Peyer's patch (tissue), 4 donors: ENCODE results near the gene DUOXA1. TPM values are rescaled to one million over a fixed set of nuclear protein-coding genes. Genes with fewer than 3 reads are reported as not detected.
A peak's percentile ranks its signal among the peaks of the same experiment; 100 is the strongest.

Experiments used
- DNase-seq, 3 donors: peaks; one replicate each; pipeline ENCODE4 v3.0.0-alpha.2; 2017 to 2019
- H3K27ac ChIP-seq, 4 donors: fragments of 200-600 bp; sonication (generic); one replicate each; pipeline ENCODE4 v1.5.1; 2016 to 2019
- H3K27me3 ChIP-seq, 2 donors: fragments of 200-600 bp; sonication (generic); one replicate each; pipeline ENCODE4 v1.5.1; 2019
- H3K36me3 ChIP-seq, 3 donors: fragments of 200-600 bp; sonication (generic); one replicate each; pipeline ENCODE4 v1.5.1; 2016 to 2019
- H3K4me1 ChIP-seq, 4 donors: fragments of 200-600 bp; sonication (generic); one replicate each; pipeline ENCODE4 v1.5.1; 2016 to 2019
- H3K4me3 ChIP-seq, 4 donors: fragments of 200-600 bp; sonication (generic); 1 replicate in 3 of 4; 2 replicates in 1 of 4; pipeline ENCODE4 v1.5.1; 2016 to 2019; ENCODE audit warnings: mild to moderate bottlenecking in 1 of 4
- H3K9me3 ChIP-seq, 4 donors: fragments of 200-600 bp; sonication (generic); one replicate each; pipeline ENCODE4 v1.5.1; 2016 to 2019; ENCODE audit warnings: mild to moderate bottlenecking in 1 of 4
- POLR2A ChIP-seq, 2 donors: fragments of 450-650 bp; IDR thresholded peaks; one replicate each; pipeline ENCODE4 v1.5.1; 2017; ENCODE audit warnings: antibody characterized with exemption in 2 of 2, mild to moderate bottlenecking in 2 of 2, moderate library complexity in 2 of 2
- total RNA-seq, 4 donors: library from RNA; depleted of rRNA; stranded (reverse); fragments of >200 nt; gene quantifications; one replicate each; pipeline ENCODE4 v1.1.0, GENCODE V29; 2016
- TF ChIP-seq, protein P1 (sequence below), 6 experiments: fragments of 450-650 bp in 4 of 6; fragments of 200-600 bp in 2 of 6; sonication (generic) in 1 of 6; IDR thresholded peaks; one replicate each; pipeline ENCODE4 v1.5.1; 2017 to 2019; ENCODE audit warnings: antibody characterized with exemption in 6 of 6, mild to moderate bottlenecking in 3 of 6, moderate library complexity in 1 of 6

DUOXA1 gene
- total RNA-seq, 4 donors from 2014 or later: 1.2 TPM; not detected in 3

DNA sequence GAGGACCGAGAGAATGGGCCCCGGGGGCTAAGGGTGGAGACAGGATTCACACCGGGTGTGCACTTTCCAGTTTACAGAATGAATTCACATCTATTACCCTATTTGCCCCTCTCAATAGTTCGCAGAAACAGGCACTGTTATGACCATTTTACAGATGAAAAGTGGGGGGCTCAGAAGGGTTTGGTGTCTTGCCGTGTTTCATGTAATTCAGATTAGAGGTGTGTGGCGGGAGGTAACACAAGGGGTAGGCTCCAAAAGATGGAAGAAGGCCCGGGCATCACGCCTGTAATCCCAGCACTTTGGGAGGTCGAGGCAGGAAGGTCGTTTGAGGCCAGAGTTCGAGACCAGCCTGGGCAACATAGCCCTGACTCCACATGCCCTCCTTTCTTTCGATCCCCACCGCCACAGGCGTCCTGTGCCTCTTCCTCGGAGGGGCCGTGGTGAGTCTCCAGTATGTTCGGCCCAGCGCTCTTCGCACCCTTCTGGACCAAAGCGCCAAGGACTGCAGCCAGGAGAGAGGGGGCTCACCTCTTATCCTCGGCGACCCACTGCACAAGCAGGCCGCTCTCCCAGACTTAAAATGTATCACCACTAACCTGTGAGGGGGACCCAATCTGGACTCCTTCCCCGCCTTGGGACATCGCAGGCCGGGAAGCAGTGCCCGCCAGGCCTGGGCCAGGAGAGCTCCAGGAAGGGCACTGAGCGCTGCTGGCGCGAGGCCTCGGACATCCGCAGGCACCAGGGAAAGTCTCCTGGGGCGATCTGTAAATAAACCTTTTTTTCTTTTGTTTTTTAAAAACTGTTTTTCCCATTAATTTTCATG, 12.2 kb downstream of the DUOXA1 start:
- DNase-seq: peak in 1 of 3 donors; percentile 45
- peak overlapping the region in 2 of 4 donors; percentile 18 to 21 for H3K4me3 ChIP-seq
- H3K4me1 ChIP-seq: peaks cover 0 to 36% (median 22%) of the 10 kb centered on the region in 4 donors
- H3K9me3 ChIP-seq: no peaks in the 10 kb centered on the region
- H3K36me3 ChIP-seq: no peaks in the 10 kb centered on the region
- TF ChIP-seq, protein P1, sequence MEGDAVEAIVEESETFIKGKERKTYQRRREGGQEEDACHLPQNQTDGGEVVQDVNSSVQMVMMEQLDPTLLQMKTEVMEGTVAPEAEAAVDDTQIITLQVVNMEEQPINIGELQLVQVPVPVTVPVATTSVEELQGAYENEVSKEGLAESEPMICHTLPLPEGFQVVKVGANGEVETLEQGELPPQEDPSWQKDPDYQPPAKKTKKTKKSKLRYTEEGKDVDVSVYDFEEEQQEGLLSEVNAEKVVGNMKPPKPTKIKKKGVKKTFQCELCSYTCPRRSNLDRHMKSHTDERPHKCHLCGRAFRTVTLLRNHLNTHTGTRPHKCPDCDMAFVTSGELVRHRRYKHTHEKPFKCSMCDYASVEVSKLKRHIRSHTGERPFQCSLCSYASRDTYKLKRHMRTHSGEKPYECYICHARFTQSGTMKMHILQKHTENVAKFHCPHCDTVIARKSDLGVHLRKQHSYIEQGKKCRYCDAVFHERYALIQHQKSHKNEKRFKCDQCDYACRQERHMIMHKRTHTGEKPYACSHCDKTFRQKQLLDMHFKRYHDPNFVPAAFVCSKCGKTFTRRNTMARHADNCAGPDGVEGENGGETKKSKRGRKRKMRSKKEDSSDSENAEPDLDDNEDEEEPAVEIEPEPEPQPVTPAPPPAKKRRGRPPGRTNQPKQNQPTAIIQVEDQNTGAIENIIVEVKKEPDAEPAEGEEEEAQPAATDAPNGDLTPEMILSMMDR (IDR thresholded peaks at IDR 0.05): no peak
- TF ChIP-seq POLR2A (IDR thresholded peaks at IDR 0.05): no peak
- H3K27me3 ChIP-seq: peaks cover 0 to 36% of the 10 kb centered on the region in 2 donors
- no peak overlapping the region for H3K27ac ChIP-seq

DNA sequence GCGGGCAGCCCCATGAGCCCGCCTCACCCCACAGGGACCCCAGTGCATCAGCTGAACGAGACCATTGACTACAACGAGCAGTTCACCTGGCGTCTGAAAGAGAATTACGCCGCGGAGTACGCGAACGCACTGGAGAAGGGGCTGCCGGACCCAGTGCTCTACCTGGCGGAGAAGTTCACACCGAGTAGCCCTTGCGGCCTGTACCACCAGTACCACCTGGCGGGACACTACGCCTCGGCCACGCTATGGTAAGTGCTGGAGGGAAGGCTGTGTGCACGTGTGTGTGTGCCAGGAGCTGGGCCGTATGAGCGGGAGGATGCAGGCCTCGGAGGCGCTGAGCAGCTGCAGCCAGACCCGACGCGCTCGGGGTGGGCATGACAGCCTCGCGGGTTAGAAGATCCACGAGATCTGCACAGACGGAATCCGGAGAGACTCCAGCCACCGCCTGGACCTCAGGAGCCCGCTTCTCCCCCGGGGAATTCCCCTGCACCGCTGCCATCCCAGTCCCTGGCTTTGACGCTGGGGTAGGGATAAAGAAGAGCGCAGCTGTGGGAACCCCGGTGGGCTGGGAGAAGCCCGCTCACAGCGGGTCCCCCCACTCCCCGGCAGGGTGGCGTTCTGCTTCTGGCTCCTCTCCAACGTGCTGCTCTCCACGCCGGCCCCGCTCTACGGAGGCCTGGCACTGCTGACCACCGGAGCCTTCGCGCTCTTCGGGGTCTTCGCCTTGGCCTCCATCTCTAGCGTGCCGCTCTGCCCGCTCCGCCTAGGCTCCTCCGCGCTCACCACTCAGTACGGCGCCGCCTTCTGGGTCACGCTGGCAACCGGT, 13.0 kb downstream of the DUOXA1 start:
- peaks cover 0 to 42% (median 24%) of the 10 kb centered on the region in 4 donors for H3K4me1 ChIP-seq
- H3K4me3 ChIP-seq: peak overlapping the region in 2 of 4 donors; percentile 5 to 21
- TF ChIP-seq, protein P1 (IDR thresholded peaks at IDR 0.05): no peak
- TF ChIP-seq POLR2A (IDR thresholded peaks at IDR 0.05): no peak
- H3K27me3 ChIP-seq: peaks cover 0 to 44% of the 10 kb centered on the region in 2 donors
- no peak for DNase-seq
- no peaks in the 10 kb centered on the region for H3K9me3 ChIP-seq
- H3K27ac ChIP-seq: no peak overlapping the region
- no peaks in the 10 kb centered on the region for H3K36me3 ChIP-seq

DNA sequence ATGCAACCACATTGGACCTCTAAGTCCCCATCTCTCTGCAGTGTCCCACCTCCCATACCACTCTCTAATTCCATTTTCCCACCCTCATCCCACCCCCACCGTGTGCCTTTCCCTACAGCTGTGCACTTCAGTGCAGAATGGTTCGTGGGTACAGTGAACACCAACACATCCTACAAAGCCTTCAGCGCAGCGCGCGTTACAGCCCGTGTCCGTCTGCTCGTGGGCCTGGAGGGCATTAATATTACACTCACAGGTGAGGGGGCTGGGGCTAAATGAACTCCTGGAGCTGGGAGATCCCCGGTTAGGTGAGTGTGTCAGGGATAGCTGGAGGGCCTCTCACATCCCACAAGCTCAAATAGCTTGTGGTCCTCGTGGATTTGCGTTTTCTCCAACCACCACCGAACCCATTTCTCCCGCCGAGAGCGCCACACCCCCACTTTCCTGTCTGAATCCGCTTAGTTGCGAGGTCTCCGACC, 13.6 kb downstream of the DUOXA1 start:
- peaks cover 0 to 49% of the 10 kb centered on the region in 2 donors for H3K27me3 ChIP-seq
- DNase-seq: no peak
- no peak overlapping the region for H3K27ac ChIP-seq
- H3K36me3 ChIP-seq: no peaks in the 10 kb centered on the region
- H3K4me3 ChIP-seq: no peak overlapping the region
- no peaks in the 10 kb centered on the region for H3K9me3 ChIP-seq
- no peak for TF ChIP-seq POLR2A (IDR thresholded peaks at IDR 0.05)
- TF ChIP-seq, protein P1 (IDR thresholded peaks at IDR 0.05): no peak
- peaks cover 0 to 42% (median 24%) of the 10 kb centered on the region in 4 donors for H3K4me1 ChIP-seq

DNA sequence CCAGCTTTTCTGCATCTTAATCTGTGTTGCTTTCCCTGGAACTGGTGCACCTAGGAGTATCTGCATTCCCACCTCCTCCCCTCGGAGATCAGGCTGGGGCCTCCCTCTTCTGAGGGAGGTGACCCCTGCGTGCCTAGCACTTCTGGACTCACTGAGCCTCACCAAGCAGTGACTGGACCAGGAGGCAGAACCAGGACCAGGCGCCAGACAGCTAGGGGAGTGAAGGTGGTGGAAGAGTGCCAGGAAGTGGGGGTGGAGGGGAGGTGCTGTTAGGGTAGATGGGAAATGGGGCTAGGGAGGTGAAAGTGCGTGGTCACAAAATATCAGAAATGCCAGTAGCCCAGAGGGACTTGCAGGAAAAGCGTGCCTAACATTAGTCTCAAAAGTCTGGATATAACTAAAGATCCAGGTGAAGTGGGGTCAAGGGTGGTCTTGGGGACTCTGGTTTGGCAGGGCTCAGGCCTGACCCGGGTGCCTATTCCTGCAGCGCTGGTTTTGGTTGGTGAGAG, 14.3 kb downstream of the DUOXA1 start:
- TF ChIP-seq POLR2A (IDR thresholded peaks at IDR 0.05): no peak
- TF ChIP-seq, protein P1 (IDR thresholded peaks at IDR 0.05): no peak
- H3K4me1 ChIP-seq: peaks cover 0 to 42% (median 24%) of the 10 kb centered on the region in 4 donors
- H3K27me3 ChIP-seq: peaks cover 0 to 49% of the 10 kb centered on the region in 2 donors
- no peaks in the 10 kb centered on the region for H3K36me3 ChIP-seq
- no peaks in the 10 kb centered on the region for H3K9me3 ChIP-seq
- H3K27ac ChIP-seq: no peak overlapping the region
- no peak for DNase-seq
- H3K4me3 ChIP-seq: no peak overlapping the region

DNA sequence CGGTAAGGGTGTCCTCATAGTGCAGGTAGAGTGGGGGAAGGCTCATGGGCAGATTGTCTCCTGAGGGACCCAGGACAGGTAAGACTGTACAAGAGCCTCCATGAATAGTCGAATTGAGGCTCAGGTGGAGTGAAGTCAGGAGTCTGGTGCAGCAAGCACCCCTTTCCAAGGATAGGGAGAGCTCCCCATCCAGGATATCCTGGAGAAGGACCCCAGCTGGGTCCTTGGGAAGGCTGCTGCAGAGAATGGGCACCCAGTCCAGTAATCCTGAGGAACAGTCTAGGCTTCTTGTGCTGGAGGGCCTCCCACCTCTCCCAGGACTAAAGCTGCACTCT, 15.0 kb downstream of the DUOXA1 start:
- Histone ChIP-seq H3K27ac (no peak overlapping the region), H3K4me1 (peaks cover 0 to 42% (median 24%) of the 10 kb centered on the region in 4 donors), H3K27me3 (peaks cover 0 to 49% of the 10 kb centered on the region in 2 donors), H3K9me3 (no peaks in the 10 kb centered on the region), H3K36me3 (no peaks in the 10 kb centered on the region), H3K4me3 (no peak overlapping the region)
- no peak for DNase-seq
- no peak for TF ChIP-seq POLR2A (IDR thresholded peaks at IDR 0.05)
- TF ChIP-seq, protein P1 (IDR thresholded peaks at IDR 0.05): no peak
